ENCODE data around the gene TTC7B.

The TTC7B gene

GRCh38 chr14:90483571-90483974 lies 332.7 kb downstream of the TTC7B start:
- Histone ChIP-seq H2BK120ac (ENCODE audit: low read depth, low read length) (no peak overlapping the region), H3K27ac (replicated peaks; ENCODE audit: low read length) (no peak overlapping the region), H4K91ac (ENCODE audit: low read depth, low read length, poor library complexity) (no peak overlapping the region), H2AFZ (ENCODE audit: low read length) (peak overlapping the region; percentile 44), H2AK5ac (ENCODE audit: low read depth, low read length) (no peak overlapping the region), H2BK15ac (ENCODE audit: low read length) (no peak overlapping the region), H3K18ac (ENCODE audit: low read length) (peak overlapping the region; percentile 20), H3K9ac (ENCODE audit: low read depth, low read length, poor library complexity) (peak overlapping the region; percentile 2), H3K27me3 (ENCODE audit: control insufficient read depth in 3 of 3, insufficient read depth in 3 of 3, low read depth in 1 of 3, low read length in 3 of 3) (no peaks in the 10 kb centered on the region), H3K36me3 (replicated peaks in 1 of 2; ENCODE audit: control insufficient read depth in 2 of 2, insufficient read depth in 2 of 2, low read length in 2 of 2) (no peaks in the 10 kb centered on the region), H3K4me3 (ENCODE audit: low read length in 2 of 2) (no peak overlapping the region), H3K23ac (ENCODE audit: low read depth, low read length, poor library complexity) (no peak overlapping the region), H2BK12ac (ENCODE audit: low read length) (no peak overlapping the region), H3K4me1 (ENCODE audit: control insufficient read depth in 2 of 2, insufficient read depth in 1 of 2, low read depth in 1 of 2, low read length in 2 of 2) (peaks cover 5 to 13% of the 10 kb centered on the region in 2 donors), H3K9me3 (replicated peaks in 1 of 2; ENCODE audit: control insufficient read depth in 2 of 2, insufficient read depth in 1 of 2, low read depth in 1 of 2, low read length in 2 of 2) (peaks cover 0 to 18% of the 10 kb centered on the region in 2 donors), H3K4me2 (ENCODE audit: insufficient read depth, low read length, poor library complexity, severe bottlenecking) (no peak overlapping the region), H3K79me1 (ENCODE audit: low read depth, low read length) (no peaks in the 10 kb centered on the region), H3K14ac (ENCODE audit: low read length) (no peak overlapping the region), H4K8ac (ENCODE audit: low read depth, low read length) (no peak overlapping the region), H3K4ac (ENCODE audit: low read length) (no peak overlapping the region), H2BK5ac (ENCODE audit: low read length) (no peak overlapping the region)
- no peak for DNase-seq (ENCODE audit: low spot score)
- no CpG with 5 or more reads among the region's 11 CpGs for WGBS, 2 donors (ENCODE audit: extremely low coverage in 2 of 2, insufficient read length in 2 of 2, insufficient replicate concordance in 1 of 2)

GRCh38 chr14:90483117-90483516 lies 333.1 kb downstream of the TTC7B start:
- WGBS, 2 donors (ENCODE audit: extremely low coverage in 2 of 2, insufficient read length in 2 of 2, insufficient replicate concordance in 1 of 2): no CpG with 5 or more reads among the region's 2 CpGs
- Histone ChIP-seq H3K4me1 (ENCODE audit: control insufficient read depth in 2 of 2, insufficient read depth in 1 of 2, low read depth in 1 of 2, low read length in 2 of 2) (peaks cover 5 to 13% of the 10 kb centered on the region in 2 donors), H3K4me3 (ENCODE audit: low read length in 2 of 2) (no peak overlapping the region), H3K9ac (ENCODE audit: low read depth, low read length, poor library complexity) (no peak overlapping the region), H4K8ac (ENCODE audit: low read depth, low read length) (no peak overlapping the region), H3K23ac (ENCODE audit: low read depth, low read length, poor library complexity) (no peak overlapping the region), H3K27ac (replicated peaks; ENCODE audit: low read length) (no peak overlapping the region), H2BK5ac (ENCODE audit: low read length) (no peak overlapping the region), H2BK12ac (ENCODE audit: low read length) (no peak overlapping the region), H3K4me2 (ENCODE audit: insufficient read depth, low read length, poor library complexity, severe bottlenecking) (no peak overlapping the region), H2AFZ (ENCODE audit: low read length) (no peak overlapping the region), H2AK5ac (ENCODE audit: low read depth, low read length) (no peak overlapping the region), H2BK120ac (ENCODE audit: low read depth, low read length) (no peak overlapping the region), H3K79me1 (ENCODE audit: low read depth, low read length) (no peaks in the 10 kb centered on the region), H4K91ac (ENCODE audit: low read depth, low read length, poor library complexity) (no peak overlapping the region), H3K14ac (ENCODE audit: low read length) (no peak overlapping the region), H3K18ac (ENCODE audit: low read length) (no peak overlapping the region), H3K36me3 (replicated peaks in 1 of 2; ENCODE audit: control insufficient read depth in 2 of 2, insufficient read depth in 2 of 2, low read length in 2 of 2) (no peaks in the 10 kb centered on the region), H3K27me3 (ENCODE audit: control insufficient read depth in 3 of 3, insufficient read depth in 3 of 3, low read depth in 1 of 3, low read length in 3 of 3) (no peaks in the 10 kb centered on the region), H2BK15ac (ENCODE audit: low read length) (no peak overlapping the region), H3K4ac (ENCODE audit: low read length) (no peak overlapping the region), H3K9me3 (replicated peaks in 1 of 2; ENCODE audit: control insufficient read depth in 2 of 2, insufficient read depth in 1 of 2, low read depth in 1 of 2, low read length in 2 of 2) (peaks cover 0 to 18% of the 10 kb centered on the region in 2 donors)
- no peak for DNase-seq (ENCODE audit: low spot score)

GRCh38 chr14:90475298-90475697 lies 340.9 kb downstream of the TTC7B start:
- no CpG with 5 or more reads among the region's 3 CpGs for WGBS, 2 donors (ENCODE audit: extremely low coverage in 2 of 2, insufficient read length in 2 of 2, insufficient replicate concordance in 1 of 2)
- H3K9ac ChIP-seq (ENCODE audit: low read depth, low read length, poor library complexity): no peak overlapping the region
- H2BK120ac ChIP-seq (ENCODE audit: low read depth, low read length): no peak overlapping the region
- no peak overlapping the region for H2BK15ac ChIP-seq (ENCODE audit: low read length)
- no peak overlapping the region for H3K18ac ChIP-seq (ENCODE audit: low read length)
- H2BK5ac ChIP-seq (ENCODE audit: low read length): no peak overlapping the region
- H3K14ac ChIP-seq (ENCODE audit: low read length): no peak overlapping the region
- H4K91ac ChIP-seq (ENCODE audit: low read depth, low read length, poor library complexity): no peak overlapping the region
- no peaks in the 10 kb centered on the region for H3K4me1 ChIP-seq (ENCODE audit: control insufficient read depth in 2 of 2, insufficient read depth in 1 of 2, low read depth in 1 of 2, low read length in 2 of 2)
- no peak overlapping the region for H3K4me2 ChIP-seq (ENCODE audit: insufficient read depth, low read length, poor library complexity, severe bottlenecking)
- H3K79me1 ChIP-seq (ENCODE audit: low read depth, low read length): no peaks in the 10 kb centered on the region
- H3K23ac ChIP-seq (ENCODE audit: low read depth, low read length, poor library complexity): no peak overlapping the region
- no peak overlapping the region for H4K8ac ChIP-seq (ENCODE audit: low read depth, low read length)
- no peak overlapping the region for H2AFZ ChIP-seq (ENCODE audit: low read length)
- H2BK12ac ChIP-seq (ENCODE audit: low read length): no peak overlapping the region
- H3K36me3 ChIP-seq (replicated peaks in 1 of 2; ENCODE audit: control insufficient read depth in 2 of 2, insufficient read depth in 2 of 2, low read length in 2 of 2): no peaks in the 10 kb centered on the region
- H3K9me3 ChIP-seq (replicated peaks in 1 of 2; ENCODE audit: control insufficient read depth in 2 of 2, insufficient read depth in 1 of 2, low read depth in 1 of 2, low read length in 2 of 2): peaks cover 7 to 38% of the 10 kb centered on the region in 2 donors
- no peak overlapping the region for H3K4ac ChIP-seq (ENCODE audit: low read length)
- H2AK5ac ChIP-seq (ENCODE audit: low read depth, low read length): no peak overlapping the region
- H3K27me3 ChIP-seq (ENCODE audit: control insufficient read depth in 3 of 3, insufficient read depth in 3 of 3, low read depth in 1 of 3, low read length in 3 of 3): no peaks in the 10 kb centered on the region
- H3K27ac ChIP-seq (replicated peaks; ENCODE audit: low read length): no peak overlapping the region
- no peak for DNase-seq (ENCODE audit: low spot score)
- no peak overlapping the region for H3K4me3 ChIP-seq (ENCODE audit: low read length in 2 of 2)
